Bone marrow (tissue), 2 donors: ENCODE measurements around the gene BLNK.
"Not testable (repeated sequence)": the region's sequence is repeated elsewhere in the genome, so short reads cannot be mapped to it uniquely, and the experiment has no call there.

Experiments
- DNase-seq, 2 donors: peaks; one replicate each; lab custom pipeline; 2025; lab: John Stamatoyannopoulos, UW

The BLNK gene

GRCh38 chr10:96271016-96271815 is at the start of gene BLNK:
BLNK (minus strand) TSS chr10:96271569; CDS start chr10:96271398, 171 bp downstream.
- DNase-seq = no peak

- no peak for DNase-seq
Observed at GRCh38 chr10:96319754-96320474, 48.5 kb upstream of the BLNK start.

- DNase-seq = no peak
Observed at GRCh38 chr10:96317067-96317833, 45.9 kb upstream of the BLNK start.

GRCh38 chr10:96313344-96313743 is 42.0 kb upstream of the BLNK start:
- no peak for DNase-seq

GRCh38 chr10:96311180-96311715 is 39.9 kb upstream of the BLNK start:
- DNase-seq = no peak

- no peak for DNase-seq
Observed at GRCh38 chr10:96310321-96310669, 38.9 kb upstream of the BLNK start.

- DNase-seq = no peak
Observed at GRCh38 chr10:96309628-96310320, 38.4 kb upstream of the BLNK start.

- not testable (repeated sequence) for DNase-seq
Observed at GRCh38 chr10:96308854-96309253, 37.5 kb upstream of the BLNK start.

- peak in 1 of 2 donors; percentile 63 for DNase-seq
Observed at GRCh38 chr10:96306516-96306915, 35.1 kb upstream of the BLNK start.

- DNase-seq = no peak
Observed at GRCh38 chr10:96305019-96305418, 33.6 kb upstream of the BLNK start.

- DNase-seq = no peak
Observed at GRCh38 chr10:96304230-96304629, 32.9 kb upstream of the BLNK start, which contains the start of gene DNTT. DNTT (plus strand) TSS chr10:96304434; CDS start chr10:96304498, 64 bp downstream.

- no peak for DNase-seq
Observed at GRCh38 chr10:96301616-96302015, 30.2 kb upstream of the BLNK start.

- peak in 1 of 2 donors; percentile 78 for DNase-seq
Observed at GRCh38 chr10:96299383-96299782, 28.0 kb upstream of the BLNK start.

- DNase-seq = no peak
Observed at GRCh38 chr10:96298362-96298761, 27.0 kb upstream of the BLNK start.

- no peak for DNase-seq
Observed at GRCh38 chr10:96297486-96297885, 26.1 kb upstream of the BLNK start.

- no peak for DNase-seq
Observed at GRCh38 chr10:96295475-96295874, 24.1 kb upstream of the BLNK start.

GRCh38 chr10:96292971-96293920 is 21.9 kb upstream of the BLNK start:
- DNase-seq = peak in 1 of 2 donors; percentile 61

- DNase-seq = no peak
Observed at GRCh38 chr10:96290368-96291133, 19.2 kb upstream of the BLNK start.

- DNase-seq = no peak
Observed at GRCh38 chr10:96289218-96289910, 18.0 kb upstream of the BLNK start.
